OCI-LY1 (cell line): ENCODE measurements around the gene ZXDC.

ENCODE experiments used
- CTCF ChIP-seq: fragments of 200-600 bp; sonication (generic), shearing (Covaris generic); IDR thresholded peaks from 2 replicates; pipeline ENCODE4 v1.5.1; 2017; ENCODE audit warnings: mild to moderate bottlenecking, antibody characterized with exemption, low read length, moderate library complexity, mixed read lengths
- EZH2 ChIP-seq: fragments of 200-600 bp; sonication (generic), shearing (Covaris generic); IDR thresholded peaks from 2 replicates; pipeline ENCODE4 v1.8.0; 2017; ENCODE audit warnings: borderline replicate concordance, mixed run types, mild to moderate bottlenecking, antibody characterized with exemption, low read length, moderate library complexity, mixed read lengths

GRCh38 chr3:126460381-126460780 is 15.3 kb downstream of the ZXDC start:
- TF ChIP-seq CTCF (no peak), EZH2 (no peak)
